ENCODE measurements around the gene GCC2.
"Not testable (repeated sequence)": the region's sequence is repeated elsewhere in the genome, so short reads cannot be mapped to it uniquely, and the experiment has no call there.

Gene GCC2

DNA sequence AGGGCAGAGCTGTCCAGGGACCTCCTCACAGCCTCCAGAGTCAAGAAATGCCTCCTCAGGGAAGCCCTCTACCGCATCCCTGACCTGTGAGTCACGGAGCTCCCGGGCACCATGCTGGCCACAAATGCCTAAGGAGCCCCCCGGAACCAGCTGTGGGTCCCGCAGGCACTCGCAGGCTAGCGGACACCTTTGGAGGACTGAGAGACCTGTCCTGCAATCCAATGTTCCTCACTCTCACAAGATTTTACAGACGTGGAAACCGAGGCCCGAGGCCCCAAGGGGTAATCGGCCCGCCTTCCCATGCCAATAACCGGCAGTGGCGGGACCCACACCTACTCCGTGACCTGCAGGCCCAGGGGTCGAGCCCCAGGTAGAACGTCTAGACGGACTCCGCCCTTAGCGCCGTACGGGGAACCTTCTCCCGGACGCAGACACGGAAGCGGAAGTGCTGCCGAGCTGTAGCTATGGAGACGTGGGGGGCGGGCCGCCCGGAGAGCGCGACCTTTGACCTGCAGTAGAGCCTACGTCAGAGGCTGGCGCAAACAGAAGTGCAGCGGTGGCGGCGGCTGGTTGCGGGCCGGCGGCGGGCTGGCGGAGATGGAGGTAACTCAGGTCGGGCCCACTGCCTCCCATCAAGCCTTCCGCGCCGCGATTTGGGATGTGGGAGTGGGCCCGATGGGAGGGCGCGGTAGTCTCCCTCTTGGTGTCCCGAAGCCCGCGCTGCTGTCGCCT lies at the start of gene GCC2:
TSS of gene GCC2 (plus strand) at position 529 of the 732 bp plus-strand sequence. CDS start at position 598, 69 bp downstream.
- DNase-seq (ENCODE audit: low read depth in 2 of 2): peak; percentile 91

GRCh38 chr2:108399479-108399878 lies 49.5 kb upstream of the GCC2 start:
- DNase-seq (ENCODE audit: low read depth in 2 of 2): no peak

- DNase-seq (ENCODE audit: low read depth in 2 of 2): no peak
Measured at GRCh38 chr2:108401800-108402199, 47.2 kb upstream of the GCC2 start.

GRCh38 chr2:108403494-108403893 lies 45.5 kb upstream of the GCC2 start:
- DNase-seq (ENCODE audit: low read depth in 2 of 2): no peak

DNA sequence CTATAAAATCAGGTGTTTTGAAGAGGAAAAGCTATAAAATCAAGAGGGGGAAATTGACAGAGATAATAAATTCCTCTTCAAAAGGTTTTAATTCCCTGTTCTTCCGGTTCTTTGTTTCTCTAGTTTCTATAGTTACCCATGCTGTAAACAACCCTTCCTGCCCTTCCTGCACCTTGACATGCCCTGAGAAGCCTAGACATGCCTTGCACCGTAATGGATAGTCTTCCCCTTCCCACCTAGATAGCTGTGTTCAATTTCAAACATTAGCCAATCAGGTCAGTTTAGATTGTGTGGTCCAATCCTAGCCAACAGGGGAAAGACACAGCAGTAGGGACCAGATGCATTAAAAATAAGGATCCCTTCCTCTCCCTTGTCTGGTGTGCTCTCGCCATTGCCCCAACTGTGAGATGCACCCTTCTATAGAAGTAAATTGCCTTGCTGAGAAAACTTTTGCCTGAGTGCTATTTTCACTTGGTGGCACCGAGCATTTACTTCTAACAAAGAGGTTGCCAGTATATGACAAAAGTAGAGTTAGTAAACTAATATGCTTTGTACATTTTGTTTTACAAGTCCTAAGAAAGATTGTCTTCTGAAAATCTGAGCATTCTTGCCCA lies 44.1 kb upstream of the GCC2 start:
- DNase-seq (ENCODE audit: low read depth in 2 of 2): no peak

- no peak for DNase-seq (ENCODE audit: low read depth in 2 of 2)
Measured at GRCh38 chr2:108407864-108408729, 40.9 kb upstream of the GCC2 start.

DNA sequence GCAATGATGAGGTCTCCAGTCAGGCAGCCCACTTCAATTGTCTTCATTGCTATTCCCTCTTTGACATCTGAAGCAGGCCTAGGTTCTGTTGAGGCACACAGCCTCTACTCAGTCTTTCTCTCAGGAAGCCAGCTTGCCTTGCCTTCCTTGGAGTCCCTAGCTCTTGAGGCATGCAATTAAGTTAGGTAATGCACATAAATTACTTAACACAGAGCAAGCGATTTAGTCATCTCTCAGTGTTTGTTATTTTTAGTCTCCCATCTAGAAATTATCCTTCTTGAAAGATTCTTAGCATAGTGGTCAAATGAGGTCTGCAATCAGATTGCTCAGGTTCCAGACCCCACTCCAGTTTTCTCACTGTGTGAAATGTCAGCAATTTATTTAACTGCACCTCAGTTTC lies 39.2 kb upstream of the GCC2 start:
- DNase-seq (ENCODE audit: low read depth in 2 of 2): no peak

DNA sequence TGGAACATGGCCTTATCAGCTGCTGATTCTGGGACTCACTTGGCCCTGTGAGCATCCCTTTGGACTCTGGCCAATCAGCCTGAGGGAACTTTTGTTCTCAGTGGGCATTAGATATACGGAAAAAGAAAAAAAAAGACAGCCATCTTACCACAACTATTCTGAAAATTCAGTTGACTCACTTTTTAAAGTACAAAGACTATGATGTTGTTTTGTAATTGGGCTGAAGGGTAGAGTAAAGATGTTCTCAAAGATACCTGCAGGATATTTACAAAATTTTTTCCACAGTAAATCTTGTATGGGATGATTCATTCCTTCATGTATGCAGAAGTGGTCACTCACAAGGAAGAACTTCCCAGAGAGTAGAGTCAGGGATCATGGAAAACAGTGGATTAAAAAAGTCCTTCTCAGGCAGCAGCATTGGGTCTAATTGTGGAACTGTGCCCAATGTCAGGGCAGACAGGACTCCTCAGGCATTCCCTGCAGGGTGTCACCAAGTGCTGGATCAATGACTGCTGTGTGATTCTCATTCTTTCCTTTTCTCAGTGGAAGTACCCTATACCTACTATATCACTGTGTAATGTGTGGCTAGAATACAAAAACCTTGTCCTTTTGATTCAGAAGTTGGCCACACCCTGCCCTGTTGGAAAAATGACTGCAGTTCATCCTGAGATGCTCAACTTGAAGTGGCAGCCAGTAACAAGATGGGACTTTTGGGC lies 35.9 kb upstream of the GCC2 start:
- no peak for DNase-seq (ENCODE audit: low read depth in 2 of 2)

- no peak for DNase-seq (ENCODE audit: low read depth in 2 of 2)
Measured at GRCh38 chr2:108413711-108414095, 35.3 kb upstream of the GCC2 start.

DNA sequence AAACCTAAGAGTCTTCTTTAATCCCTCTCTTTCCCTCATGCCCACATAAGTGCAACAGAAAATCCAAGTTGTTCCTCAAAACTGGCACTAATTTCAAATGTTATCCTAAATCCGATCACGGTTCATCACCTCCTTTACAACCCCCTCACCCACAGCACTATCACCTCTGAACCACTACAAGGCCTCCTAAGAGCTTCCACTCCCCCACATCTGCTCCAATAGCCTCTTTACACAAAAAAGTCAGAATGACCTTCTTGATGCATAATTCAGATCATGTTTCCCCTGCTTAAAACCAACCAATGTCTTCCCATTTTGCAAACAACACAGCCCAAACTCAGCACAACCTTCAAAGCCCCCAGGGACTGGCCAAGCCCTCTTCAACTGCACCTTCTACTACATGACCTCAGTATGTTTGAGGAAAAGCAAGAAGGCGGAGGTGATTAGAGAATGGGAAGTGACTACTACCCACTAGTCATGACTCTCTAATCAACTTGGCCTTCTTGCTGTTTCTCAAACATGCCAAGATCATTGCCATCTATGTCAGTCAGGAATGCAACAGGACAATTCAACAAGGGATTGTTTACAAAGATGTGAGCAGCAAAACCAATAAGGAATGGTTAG lies 34.6 kb upstream of the GCC2 start:
- DNase-seq (ENCODE audit: low read depth in 2 of 2): no peak

- no peak for DNase-seq (ENCODE audit: low read depth in 2 of 2)
Measured at GRCh38 chr2:108414945-108415344, 34.1 kb upstream of the GCC2 start.

- DNase-seq (ENCODE audit: low read depth in 2 of 2): no peak
Measured at GRCh38 chr2:108417254-108417653, 31.8 kb upstream of the GCC2 start.

DNA sequence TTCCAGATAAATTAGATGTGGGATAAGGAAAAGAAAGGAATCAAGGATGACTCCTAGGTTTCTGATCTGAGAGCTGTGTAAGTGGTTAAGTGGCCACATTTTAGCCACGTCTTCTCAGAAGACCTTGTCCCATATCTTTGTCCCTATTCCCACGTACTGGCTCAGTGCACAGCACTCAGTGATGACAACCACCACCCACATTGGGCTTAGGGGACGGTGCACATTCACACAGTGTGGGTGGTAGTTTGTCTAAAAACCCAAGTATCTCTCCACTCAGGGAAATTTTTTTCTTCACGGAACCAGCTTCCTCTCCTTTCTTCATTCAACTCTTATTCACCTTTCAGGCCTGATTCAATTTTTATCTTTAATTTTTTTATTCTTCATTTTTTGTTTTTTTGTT lies 30.6 kb upstream of the GCC2 start:
- DNase-seq (ENCODE audit: low read depth in 2 of 2): no peak

GRCh38 chr2:108423067-108423466 lies 25.9 kb upstream of the GCC2 start:
- DNase-seq (ENCODE audit: low read depth in 2 of 2): no peak

DNA sequence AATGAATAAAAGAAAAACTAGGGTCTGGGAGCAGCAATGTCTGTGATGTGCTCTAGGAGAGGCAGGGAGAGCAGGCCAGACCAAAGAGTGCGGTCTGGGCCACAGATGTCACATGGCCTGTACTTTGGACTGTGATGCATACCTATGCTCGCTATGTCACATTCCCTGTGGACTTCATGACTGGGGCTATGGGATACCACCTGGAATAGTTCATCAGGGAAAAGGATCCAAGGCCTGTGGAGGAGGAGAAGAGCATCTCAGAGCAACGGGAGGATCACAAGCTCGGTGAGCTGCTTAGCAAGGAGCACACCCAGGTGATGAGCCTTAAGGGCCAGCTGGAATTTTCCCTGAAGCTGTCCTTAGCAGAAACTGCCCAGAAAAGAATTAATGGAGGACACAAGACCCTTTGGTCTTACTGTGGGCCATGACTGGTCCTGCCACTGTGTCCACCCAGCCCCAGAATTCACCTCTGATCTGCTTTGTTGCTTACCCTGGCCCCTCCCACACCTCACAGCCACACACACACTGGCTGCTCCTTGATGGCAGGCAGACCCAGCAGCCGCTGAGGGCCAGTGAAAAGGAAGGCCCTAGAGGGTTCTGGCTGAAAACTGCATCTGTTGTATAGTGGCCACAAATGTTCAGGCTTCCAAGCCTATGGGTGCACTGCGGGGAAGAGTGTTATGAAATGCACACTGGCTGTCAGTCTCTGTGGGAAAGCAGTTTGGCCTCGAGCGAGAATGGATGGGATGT lies 25.3 kb upstream of the GCC2 start:
- no peak for DNase-seq (ENCODE audit: low read depth in 2 of 2)

- no peak for DNase-seq (ENCODE audit: low read depth in 2 of 2)
Measured at GRCh38 chr2:108428286-108429009, 20.6 kb upstream of the GCC2 start.

DNA sequence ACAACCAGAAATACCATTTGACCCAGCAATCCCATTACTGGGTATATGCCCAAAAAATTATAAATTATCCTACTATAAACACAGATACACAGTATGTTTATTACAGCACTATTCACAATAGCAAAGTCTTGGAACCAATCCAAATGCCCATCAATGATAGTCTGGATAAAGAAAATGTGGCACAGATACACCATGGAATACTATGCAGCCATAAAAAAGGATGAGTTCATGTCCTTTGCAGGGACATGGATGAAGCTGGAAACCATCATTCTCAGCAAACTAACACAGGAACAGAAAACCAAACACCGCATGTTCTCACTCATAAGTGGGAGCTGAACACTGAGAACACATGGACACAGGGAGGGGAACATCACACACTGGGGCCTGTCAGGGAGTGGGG lies 13.4 kb upstream of the GCC2 start:
- not testable (repeated sequence) for DNase-seq (ENCODE audit: low read depth in 2 of 2)

DNA sequence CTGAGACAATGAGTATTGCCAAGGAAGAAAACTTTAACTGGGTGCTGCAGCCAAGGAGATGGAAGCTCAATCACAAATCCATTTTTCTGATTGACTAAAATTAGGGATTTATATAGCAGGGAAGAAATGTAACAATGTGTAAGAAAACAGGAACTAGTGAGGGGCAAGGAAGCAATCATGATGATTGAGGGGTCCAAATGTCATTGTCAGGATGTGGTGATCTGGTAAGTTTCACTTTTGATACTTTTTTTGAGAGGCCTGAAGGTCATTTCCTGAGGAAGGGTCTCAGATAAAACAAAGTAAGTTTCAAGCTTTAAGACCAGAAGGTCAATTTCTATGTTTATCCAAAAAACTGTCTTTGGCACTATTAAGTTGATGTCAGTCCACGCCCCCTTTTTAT lies 12.0 kb upstream of the GCC2 start:
- DNase-seq (ENCODE audit: low read depth in 2 of 2): no peak

- DNase-seq (ENCODE audit: low read depth in 2 of 2): no peak
Measured at GRCh38 chr2:108441712-108442111, 7.3 kb upstream of the GCC2 start.

Data from stimulated activated CD8-positive, alpha-beta memory T cell treated with anti-CD3 and anti-CD28 coated beads, Interleukin-15, amount 100 ng/mL, for 4 hours (primary cell).